ENCODE results near the gene IMMT.

IMMT gene

DNA sequence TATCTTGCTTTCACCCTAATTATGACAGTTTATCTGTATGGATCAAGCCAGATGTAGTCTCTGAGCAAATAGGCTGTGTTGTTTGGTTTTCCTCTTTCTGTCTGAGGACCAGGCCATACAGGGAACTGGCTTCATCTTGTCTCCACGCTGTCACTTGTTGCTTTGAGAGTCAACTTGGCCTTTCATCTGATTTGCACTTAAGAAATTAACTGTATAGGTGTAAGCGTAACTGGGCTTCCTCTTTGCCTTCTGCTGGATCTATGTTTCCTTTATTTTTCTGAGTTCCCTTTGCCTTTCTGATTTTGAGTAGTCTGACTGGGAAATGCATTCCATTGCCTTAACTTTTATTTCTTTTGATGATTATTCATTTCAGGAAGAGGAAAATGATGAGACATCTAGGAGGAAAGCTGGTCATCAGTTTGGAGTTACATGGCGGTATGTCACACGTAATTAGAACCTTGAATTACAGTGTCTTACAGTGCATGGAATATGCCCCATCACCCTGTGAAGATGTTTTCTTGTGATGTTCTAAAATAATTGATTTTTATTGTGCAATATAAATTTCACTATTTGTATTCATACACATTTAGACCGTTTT, 71.8 kb downstream of the IMMT start:
- TF ChIP-seq, protein P1, sequence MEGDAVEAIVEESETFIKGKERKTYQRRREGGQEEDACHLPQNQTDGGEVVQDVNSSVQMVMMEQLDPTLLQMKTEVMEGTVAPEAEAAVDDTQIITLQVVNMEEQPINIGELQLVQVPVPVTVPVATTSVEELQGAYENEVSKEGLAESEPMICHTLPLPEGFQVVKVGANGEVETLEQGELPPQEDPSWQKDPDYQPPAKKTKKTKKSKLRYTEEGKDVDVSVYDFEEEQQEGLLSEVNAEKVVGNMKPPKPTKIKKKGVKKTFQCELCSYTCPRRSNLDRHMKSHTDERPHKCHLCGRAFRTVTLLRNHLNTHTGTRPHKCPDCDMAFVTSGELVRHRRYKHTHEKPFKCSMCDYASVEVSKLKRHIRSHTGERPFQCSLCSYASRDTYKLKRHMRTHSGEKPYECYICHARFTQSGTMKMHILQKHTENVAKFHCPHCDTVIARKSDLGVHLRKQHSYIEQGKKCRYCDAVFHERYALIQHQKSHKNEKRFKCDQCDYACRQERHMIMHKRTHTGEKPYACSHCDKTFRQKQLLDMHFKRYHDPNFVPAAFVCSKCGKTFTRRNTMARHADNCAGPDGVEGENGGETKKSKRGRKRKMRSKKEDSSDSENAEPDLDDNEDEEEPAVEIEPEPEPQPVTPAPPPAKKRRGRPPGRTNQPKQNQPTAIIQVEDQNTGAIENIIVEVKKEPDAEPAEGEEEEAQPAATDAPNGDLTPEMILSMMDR (IDR thresholded peaks at IDR 0.05; ENCODE audit: insufficient read depth, low read length, poor library complexity, severe bottlenecking) = no peak
- no peak for DNase-seq (ENCODE audit: extremely low read depth, insufficient read length)
- no peaks in the 10 kb centered on the region for H3K27me3 ChIP-seq (replicated peaks; ENCODE audit: control insufficient read depth, insufficient read depth, low read length)
- peaks cover 25% of the 10 kb centered on the region for H3K36me3 ChIP-seq (ENCODE audit: control insufficient read depth, insufficient read depth, low read length)
- H3K4me3 ChIP-seq (replicated peaks; ENCODE audit: low read depth, low read length) = no peak overlapping the region

DNA sequence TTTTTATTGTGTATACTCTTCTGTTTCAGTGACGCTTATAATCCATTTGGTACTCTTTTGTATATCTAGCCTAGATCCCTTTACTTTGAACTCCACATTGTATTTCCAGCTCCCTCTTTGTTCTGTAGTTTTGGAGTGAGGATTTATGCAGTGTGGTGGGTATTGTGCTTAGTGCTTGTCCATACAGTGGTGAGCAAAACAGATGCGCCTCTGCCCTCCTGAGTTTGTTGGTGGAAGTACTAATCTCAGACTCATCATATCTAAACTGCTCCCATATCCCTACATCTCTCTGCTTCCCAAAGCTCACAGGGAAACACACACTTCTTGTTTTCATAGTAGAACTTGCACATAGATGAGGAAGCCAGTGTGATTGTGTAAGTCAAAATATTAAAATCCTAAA, 77.1 kb downstream of the IMMT start:
- TF ChIP-seq, protein P1 (IDR thresholded peaks at IDR 0.05; ENCODE audit: insufficient read depth, low read length, poor library complexity, severe bottlenecking) = no peak
- DNase-seq (ENCODE audit: extremely low read depth, insufficient read length) = no peak
- Histone ChIP-seq H3K27me3 (replicated peaks; ENCODE audit: control insufficient read depth, insufficient read depth, low read length) (no peaks in the 10 kb centered on the region), H3K36me3 (ENCODE audit: control insufficient read depth, insufficient read depth, low read length) (peaks cover 45% of the 10 kb centered on the region), H3K4me3 (replicated peaks; ENCODE audit: low read depth, low read length) (no peak overlapping the region)

DNA sequence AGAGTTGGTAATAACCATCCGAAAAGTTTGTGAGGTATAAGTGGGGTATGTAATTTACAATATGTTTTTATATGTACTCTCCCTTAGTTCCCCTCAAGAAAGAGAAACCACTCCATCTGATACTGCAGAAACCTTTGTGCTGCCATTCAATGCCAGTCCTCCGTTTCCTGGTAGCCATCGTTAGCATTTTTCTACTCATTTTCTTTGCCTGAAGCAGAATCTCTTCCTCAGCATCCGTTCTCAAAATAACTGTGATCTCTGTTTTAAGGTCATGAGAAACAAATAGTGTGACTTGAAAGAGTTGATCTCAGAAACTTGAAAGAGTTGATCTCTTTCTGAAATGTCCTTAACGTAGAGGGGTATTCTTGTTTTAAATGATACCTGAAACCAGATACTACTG, 88.2 kb downstream of the IMMT start:
- TF ChIP-seq, protein P1 (IDR thresholded peaks at IDR 0.05; ENCODE audit: insufficient read depth, low read length, poor library complexity, severe bottlenecking) = no peak
- no peak for DNase-seq (ENCODE audit: extremely low read depth, insufficient read length)
- H3K36me3 ChIP-seq (ENCODE audit: control insufficient read depth, insufficient read depth, low read length) = peaks cover 8% of the 10 kb centered on the region

GRCh38 chr2:86105969-86106945, 89.0 kb downstream of the IMMT start, which contains the start of gene PTCD3:
PTCD3 (plus strand) TSS chr2:86106235; CDS start chr2:86106248, 13 bp downstream.
- DNase-seq (ENCODE audit: extremely low read depth, insufficient read length) = peak; percentile 91
- peaks cover 6% of the 10 kb centered on the region for H3K36me3 ChIP-seq (ENCODE audit: control insufficient read depth, insufficient read depth, low read length)
- no peaks in the 10 kb centered on the region for H3K27me3 ChIP-seq (replicated peaks; ENCODE audit: control insufficient read depth, insufficient read depth, low read length)
- peak within 1 kb of the TSS; percentile 85 for H3K4me3 ChIP-seq (replicated peaks; ENCODE audit: low read depth, low read length)
- TF ChIP-seq, protein P1 (IDR thresholded peaks at IDR 0.05; ENCODE audit: insufficient read depth, low read length, poor library complexity, severe bottlenecking) = no peak

More for the DNA sequence above, 88.2 kb downstream of the IMMT start:
- H3K4me3 ChIP-seq (replicated peaks; ENCODE audit: low read depth, low read length) = peak overlapping the region; percentile 85
- H3K27me3 ChIP-seq (replicated peaks; ENCODE audit: control insufficient read depth, insufficient read depth, low read length) = no peaks in the 10 kb centered on the region

DNA sequence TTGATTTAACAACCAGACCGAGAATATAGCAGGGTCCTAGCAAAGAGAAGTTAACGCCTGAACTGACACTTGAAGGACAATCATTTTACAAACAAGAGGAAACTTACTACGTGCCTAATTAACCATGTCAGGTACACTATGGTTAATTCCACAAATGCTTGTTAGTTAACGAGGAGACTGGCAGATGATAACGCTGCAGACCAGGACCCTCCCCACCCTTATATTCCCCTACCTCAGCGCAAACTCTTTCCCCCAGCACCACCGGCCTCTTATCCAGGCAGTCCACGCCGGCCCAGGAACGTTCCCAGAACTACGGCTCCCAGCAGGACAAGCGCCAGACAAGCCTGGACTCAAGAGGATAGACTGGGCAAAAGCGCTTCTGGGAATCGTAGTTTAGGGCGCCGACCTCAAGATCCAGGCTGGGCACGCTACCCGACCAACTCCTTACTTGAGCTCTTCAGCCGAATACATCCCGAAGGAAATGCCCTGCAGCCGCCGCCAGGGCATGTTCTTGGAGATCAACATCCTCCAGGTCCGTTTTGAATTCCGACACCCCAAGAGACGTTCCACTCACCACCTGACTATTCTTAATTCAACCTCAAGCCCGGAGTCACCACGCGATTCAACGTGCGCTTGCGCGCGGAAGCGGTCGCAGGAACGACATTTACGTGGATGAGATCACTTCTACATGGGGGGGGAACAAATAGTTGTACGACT, 89.9 kb downstream of the IMMT start, which contains the start of gene POLR1A:
Gene POLR1A, minus strand, starts transcription at position 635 of the 717 bp plus-strand sequence. Its CDS starts 110 bp downstream, at position 525.
- Histone ChIP-seq H3K27me3 (replicated peaks; ENCODE audit: control insufficient read depth, insufficient read depth, low read length) (no peaks in the 10 kb centered on the region), H3K36me3 (ENCODE audit: control insufficient read depth, insufficient read depth, low read length) (peaks cover 3% of the 10 kb centered on the region), H3K4me3 (replicated peaks; ENCODE audit: low read depth, low read length) (peak within 1 kb of the TSS; percentile 85)
- TF ChIP-seq, protein P1 (IDR thresholded peaks at IDR 0.05; ENCODE audit: insufficient read depth, low read length, poor library complexity, severe bottlenecking) = no peak
- DNase-seq (ENCODE audit: extremely low read depth, insufficient read length) = peak; percentile 92

Measured in GM06990 (cell line).